Mammary epithelial cell (primary cell): ENCODE results near the gene PAK5.

ENCODE experiments used
- CTCF ChIP-seq, 2 donors: IDR thresholded peaks in 1 of 2; conservative IDR thresholded peaks in 1 of 2; 2 replicates each; pipeline ENCODE4 v1.5.1; 2011 to 2012; ENCODE audit warnings: inconsistent platforms in 2 of 2, low read length in 2 of 2, mild to moderate bottlenecking in 2 of 2, control low read depth in 1 of 2, low read depth in 1 of 2; ENCODE audit not compliant: insufficient read depth in 1 of 2; ENCODE audit errors: extremely low read depth in 1 of 2
- EZH2 ChIP-seq: IDR thresholded peaks from 2 replicates; pipeline ENCODE4 v1.6.1; 2012; ENCODE audit warnings: low read length, inconsistent platforms, borderline replicate concordance

GRCh38 chr20:9500121-9500520 is 338.8 kb downstream of the PAK5 start:
- TF ChIP-seq EZH2 (no peak), CTCF (conservative IDR thresholded peaks at IDR 0.05 in 1 of 2, IDR thresholded peaks at IDR 0.05 in 1 of 2; ENCODE audit: extremely low read depth in 1 of 2, insufficient read depth in 1 of 2, low read depth in 1 of 2, low read length in 2 of 2) (no peak)
